ENCODE measurements around the gene MTUS2. TPM values are rescaled to one million over a fixed set of nuclear protein-coding genes. Genes with fewer than 3 reads are reported as not detected.

The MTUS2 gene
- total and polyA plus RNA-seq, 2 donors (not counting 3 experiments of a cell fraction or from before 2014, with no cell fraction given) = not detected

DNA sequence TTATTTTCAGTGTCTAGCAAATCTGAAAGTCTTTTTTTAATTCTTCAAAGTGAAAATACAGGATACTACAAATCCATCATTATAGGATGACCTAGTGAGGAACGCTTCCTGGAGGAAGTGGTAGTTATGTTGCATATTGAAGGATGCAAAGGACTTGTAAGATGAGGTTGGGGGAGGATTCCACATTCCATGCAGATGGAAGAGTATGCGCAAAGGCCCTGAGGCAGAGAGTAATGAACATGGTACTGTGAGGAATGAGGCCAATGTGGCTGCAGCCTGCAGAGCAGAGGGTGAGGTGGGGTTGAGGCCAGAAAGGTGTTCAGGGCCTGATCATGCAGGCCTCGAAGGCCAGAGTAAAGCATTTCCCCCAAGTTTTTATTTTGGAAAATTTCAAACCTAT is 202.8 kb downstream of the MTUS2 start:
- no peaks in the 10 kb centered on the region for H4K20me1 ChIP-seq (replicated peaks; ENCODE audit: control insufficient read depth, extremely low read depth, insufficient read depth, low read length)
- no peak for FAIRE-seq
- POLR2A ChIA-PET = no interaction called here
- BruUV-seq (replicated peaks) = no TSS peak
- intact Hi-C loops (cut with micrococcal nuclease) = no loop called here
- H3K79me2 ChIP-seq (ENCODE audit: control insufficient read depth, insufficient read depth, low read length) = no peaks in the 10 kb centered on the region
- no peaks in the 10 kb centered on the region for H3K4me1 ChIP-seq (ENCODE audit: control insufficient read depth, extremely low read depth, insufficient read depth, low read length)
- CTCF ChIA-PET = no interaction called here
- TF ChIP-seq POLR2AphosphoS5 (IDR thresholded peaks at IDR 0.05; ENCODE audit: insufficient read depth, low read depth, low read length) (no peak), GATA2 (IDR thresholded peaks at IDR 0.05; ENCODE audit: insufficient read depth, insufficient read length, low read depth, low read length) (no peak), JUN (IDR thresholded peaks at IDR 0.05; ENCODE audit: borderline replicate concordance, insufficient read depth, insufficient read length, low read depth) (no peak), EZH2 (IDR thresholded peaks at IDR 0.05; ENCODE audit: borderline replicate concordance, low read depth, low read length, severe bottlenecking) (no peak), POLR2A (IDR thresholded peaks at IDR 0.05; ENCODE audit: low read depth, low read length) (no peak), MYC (IDR thresholded peaks at IDR 0.05; ENCODE audit: low read depth, low read length) (no peak), FOS (IDR thresholded peaks at IDR 0.05; ENCODE audit: borderline replicate concordance, insufficient read depth, low read length) (no peak)
- TF ChIP-seq, protein P1, sequence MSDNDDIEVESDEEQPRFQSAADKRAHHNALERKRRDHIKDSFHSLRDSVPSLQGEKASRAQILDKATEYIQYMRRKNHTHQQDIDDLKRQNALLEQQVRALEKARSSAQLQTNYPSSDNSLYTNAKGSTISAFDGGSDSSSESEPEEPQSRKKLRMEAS (IDR thresholded peaks at IDR 0.05; ENCODE audit: insufficient read depth, insufficient read length) = no peak
- TF ChIP-seq, protein P2, sequence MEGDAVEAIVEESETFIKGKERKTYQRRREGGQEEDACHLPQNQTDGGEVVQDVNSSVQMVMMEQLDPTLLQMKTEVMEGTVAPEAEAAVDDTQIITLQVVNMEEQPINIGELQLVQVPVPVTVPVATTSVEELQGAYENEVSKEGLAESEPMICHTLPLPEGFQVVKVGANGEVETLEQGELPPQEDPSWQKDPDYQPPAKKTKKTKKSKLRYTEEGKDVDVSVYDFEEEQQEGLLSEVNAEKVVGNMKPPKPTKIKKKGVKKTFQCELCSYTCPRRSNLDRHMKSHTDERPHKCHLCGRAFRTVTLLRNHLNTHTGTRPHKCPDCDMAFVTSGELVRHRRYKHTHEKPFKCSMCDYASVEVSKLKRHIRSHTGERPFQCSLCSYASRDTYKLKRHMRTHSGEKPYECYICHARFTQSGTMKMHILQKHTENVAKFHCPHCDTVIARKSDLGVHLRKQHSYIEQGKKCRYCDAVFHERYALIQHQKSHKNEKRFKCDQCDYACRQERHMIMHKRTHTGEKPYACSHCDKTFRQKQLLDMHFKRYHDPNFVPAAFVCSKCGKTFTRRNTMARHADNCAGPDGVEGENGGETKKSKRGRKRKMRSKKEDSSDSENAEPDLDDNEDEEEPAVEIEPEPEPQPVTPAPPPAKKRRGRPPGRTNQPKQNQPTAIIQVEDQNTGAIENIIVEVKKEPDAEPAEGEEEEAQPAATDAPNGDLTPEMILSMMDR (IDR thresholded peaks at IDR 0.05; ENCODE audit: extremely low read depth in 1 of 2, insufficient read depth in 1 of 2, low read depth in 1 of 2, low read length in 2 of 2) = no peak
- H3K4me2 ChIP-seq (ENCODE audit: insufficient read depth, low read length) = no peak overlapping the region
- no peak overlapping the region for H2AFZ ChIP-seq (ENCODE audit: low read depth, low read length)
- H3K9me1 ChIP-seq (replicated peaks; ENCODE audit: control insufficient read depth, extremely low read depth, insufficient read depth, low read length) = no peaks in the 10 kb centered on the region
- dilution Hi-C loops (cut with MboI; ENCODE audit: extremely low pct_ligation_motif_present, low sequenced_read_pairs) = no loop called here
- no peak overlapping the region for H3K27ac ChIP-seq (ENCODE audit: insufficient read depth, low read depth, low read length)
- H3K9ac ChIP-seq (replicated peaks; ENCODE audit: extremely low read depth, insufficient read depth, low read length) = no peak overlapping the region
- H3K27me3 ChIP-seq (ENCODE audit: control insufficient read depth in 2 of 2, insufficient read depth in 2 of 2, low read length in 2 of 2) = no peaks in the 10 kb centered on the region
- H3K36me3 ChIP-seq (ENCODE audit: control insufficient read depth in 2 of 2, extremely low read depth in 1 of 2, insufficient read depth in 2 of 2, low read length in 2 of 2) = no peaks in the 10 kb centered on the region
- DNase-seq (ENCODE audit: low read depth, low spot score) = no peak
- peaks cover 2% of the 10 kb centered on the region for H3K9me3 ChIP-seq (replicated peaks; ENCODE audit: control insufficient read depth, insufficient read depth, low read length)
- no peak overlapping the region for H3K4me3 ChIP-seq (replicated peaks in 1 of 3; ENCODE audit: insufficient read depth in 1 of 3, low read depth in 1 of 3, low read length in 3 of 3)
